Activated CD4-positive, CD25-positive, alpha-beta regulatory T cell treated with anti-CD3 and anti-CD28 coated beads, Interleukin-2, amount 50 U/mL, for 24 hours (primary cell): Measurements from ENCODE around the gene RFC5.
A peak's percentile ranks its signal among the peaks of the same experiment; 100 is the strongest.
"Not testable (repeated sequence)": the region's sequence is repeated elsewhere in the genome, so short reads cannot be mapped to it uniquely, and the experiment has no call there.

Experiments used
- ATAC-seq, 2 donors: fragments of 150-1000 bp; cut with Tn5 transposase; one replicate each; pipeline ENCODE4 v1.10.0; 2021; ENCODE audit warnings: mild to moderate bottlenecking in 1 of 2, moderate library complexity in 1 of 2

Gene RFC5

GRCh38 chr12:118015944-118016343 is 559 bp upstream of the RFC5 start:
- ATAC-seq: no peak

- no peak for ATAC-seq
These were observed 1.4 kb downstream of the RFC5 start for GRCh38 chr12:118017926-118018325.

GRCh38 chr12:118020036-118020435 is 3.5 kb downstream of the RFC5 start:
- ATAC-seq: no peak

- not testable (repeated sequence) for ATAC-seq
These were observed 5.7 kb downstream of the RFC5 start for GRCh38 chr12:118022097-118022727.

- no peak for ATAC-seq
These were observed 6.2 kb downstream of the RFC5 start for GRCh38 chr12:118022728-118023109.

GRCh38 chr12:118023301-118023860 is 6.9 kb downstream of the RFC5 start:
- no peak for ATAC-seq

GRCh38 chr12:118025168-118025567 is 8.7 kb downstream of the RFC5 start:
- no peak for ATAC-seq

GRCh38 chr12:118029166-118029565 is 12.7 kb downstream of the RFC5 start:
- ATAC-seq: no peak

- ATAC-seq: no peak
These were observed 15.7 kb downstream of the RFC5 start for GRCh38 chr12:118032188-118032587.

GRCh38 chr12:118033323-118033722 is 16.8 kb downstream of the RFC5 start:
- no peak for ATAC-seq

- no peak for ATAC-seq
These were observed 17.4 kb downstream of the RFC5 start for GRCh38 chr12:118033902-118034301.

GRCh38 chr12:118034429-118035189 is 18.1 kb downstream of the RFC5 start:
- no peak for ATAC-seq

GRCh38 chr12:118035190-118036041 is 18.9 kb downstream of the RFC5 start:
- ATAC-seq: peak; percentile 86 to 87

GRCh38 chr12:118036672-118037411 is 20.3 kb downstream of the RFC5 start:
- no peak for ATAC-seq

- ATAC-seq: no peak
These were observed 21.6 kb downstream of the RFC5 start for GRCh38 chr12:118038137-118038536.

GRCh38 chr12:118042091-118042490 is 25.6 kb downstream of the RFC5 start:
- ATAC-seq: no peak

GRCh38 chr12:118044075-118044474 is 27.6 kb downstream of the RFC5 start:
- peak in 1 of 2 donors; percentile 27 for ATAC-seq

GRCh38 chr12:118044577-118044976 is 28.1 kb downstream of the RFC5 start:
- no peak for ATAC-seq

- ATAC-seq: no peak
These were observed 29.9 kb downstream of the RFC5 start for GRCh38 chr12:118046430-118046829.

- no peak for ATAC-seq
These were observed 34.7 kb downstream of the RFC5 start for GRCh38 chr12:118050972-118051910.
